OCI-LY3 (cell line): ENCODE measurements around the gene KRTAP5-6.
"Not testable (repeated sequence)": the region's sequence is repeated elsewhere in the genome, so short reads cannot be mapped to it uniquely, and the experiment has no call there.

ENCODE experiments used
- EZH2phosphoT487 ChIP-seq: fragments of 200-600 bp; shearing (Covaris generic); IDR thresholded peaks from 2 replicates; pipeline ENCODE4 v1.6.1; 2018; ENCODE audit warnings: antibody characterized with exemption, mixed run types, low read depth
- TF ChIP-seq, protein P1 (sequence below): fragments of 200-600, 300-600 bp; sonication (generic); IDR thresholded peaks from 2 replicates; pipeline ENCODE4 v1.5.1; 2014; ENCODE audit warnings: antibody characterized with exemption, low read length, low read depth

GRCh38 chr11:1683216-1683615, 13.8 kb upstream of the KRTAP5-6 start:
- TF ChIP-seq, protein P1, sequence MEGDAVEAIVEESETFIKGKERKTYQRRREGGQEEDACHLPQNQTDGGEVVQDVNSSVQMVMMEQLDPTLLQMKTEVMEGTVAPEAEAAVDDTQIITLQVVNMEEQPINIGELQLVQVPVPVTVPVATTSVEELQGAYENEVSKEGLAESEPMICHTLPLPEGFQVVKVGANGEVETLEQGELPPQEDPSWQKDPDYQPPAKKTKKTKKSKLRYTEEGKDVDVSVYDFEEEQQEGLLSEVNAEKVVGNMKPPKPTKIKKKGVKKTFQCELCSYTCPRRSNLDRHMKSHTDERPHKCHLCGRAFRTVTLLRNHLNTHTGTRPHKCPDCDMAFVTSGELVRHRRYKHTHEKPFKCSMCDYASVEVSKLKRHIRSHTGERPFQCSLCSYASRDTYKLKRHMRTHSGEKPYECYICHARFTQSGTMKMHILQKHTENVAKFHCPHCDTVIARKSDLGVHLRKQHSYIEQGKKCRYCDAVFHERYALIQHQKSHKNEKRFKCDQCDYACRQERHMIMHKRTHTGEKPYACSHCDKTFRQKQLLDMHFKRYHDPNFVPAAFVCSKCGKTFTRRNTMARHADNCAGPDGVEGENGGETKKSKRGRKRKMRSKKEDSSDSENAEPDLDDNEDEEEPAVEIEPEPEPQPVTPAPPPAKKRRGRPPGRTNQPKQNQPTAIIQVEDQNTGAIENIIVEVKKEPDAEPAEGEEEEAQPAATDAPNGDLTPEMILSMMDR: not testable (repeated sequence)
- TF ChIP-seq EZH2phosphoT487: not testable (repeated sequence)
